Memory B cell (primary cell): ENCODE data around the gene HEPACAM.

Experiments used
- ATAC-seq: fragments of 150-1000 bp; cut with Tn5 transposase; 2 replicates; pipeline ENCODE4 v1.10.0; 2021; ENCODE audit warnings: low read depth, mild to moderate bottlenecking, moderate library complexity
- DNase-seq, 2 donors: peaks; one replicate each; pipeline ENCODE4 v3.0.0; 2022; ENCODE audit warnings: low spot score in 2 of 2
- H3K27ac Mint-ChIP-seq: one replicate; pipeline ENCODE4 v1.8.0; 2022; ENCODE audit warnings: mild to moderate bottlenecking, moderate library complexity, mixed read lengths
- H3K27me3 Mint-ChIP-seq: one replicate; pipeline ENCODE4 v1.8.0; 2022; ENCODE audit warnings: mixed read lengths
- H3K36me3 Mint-ChIP-seq: one replicate; pipeline ENCODE4 v1.8.0; 2022; ENCODE audit warnings: mild to moderate bottlenecking, mixed read lengths
- H3K4me1 Mint-ChIP-seq: one replicate; pipeline ENCODE4 v1.8.0; 2022; ENCODE audit warnings: mixed read lengths
- H3K4me3 Mint-ChIP-seq: one replicate; pipeline ENCODE4 v1.8.0; 2022; ENCODE audit warnings: mild to moderate bottlenecking, moderate library complexity, mixed read lengths
- H3K9me3 Mint-ChIP-seq: one replicate; pipeline ENCODE4 v1.8.0; 2022; ENCODE audit warnings: mixed read lengths

Gene HEPACAM

DNA sequence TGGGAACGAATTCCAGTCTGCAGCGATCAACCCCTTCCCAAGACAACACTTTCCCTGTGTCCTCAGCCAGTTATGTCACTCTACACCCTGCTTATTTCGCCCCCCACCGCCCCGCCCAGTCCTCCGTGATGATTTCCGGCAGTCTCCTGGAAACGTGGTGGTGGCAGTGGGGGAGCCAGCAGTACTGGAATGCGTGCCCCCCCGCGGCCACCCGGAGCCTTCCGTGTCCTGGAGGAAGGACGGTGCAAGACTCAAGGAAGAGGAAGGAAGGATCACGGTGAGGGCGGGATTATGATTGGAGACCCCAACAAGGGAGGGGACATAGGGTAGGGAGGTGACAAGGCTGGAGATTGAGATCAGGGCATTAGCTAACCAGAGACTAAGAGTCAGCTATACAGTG lies 66.5 kb downstream of the HEPACAM start:
- Mint-ChIP-seq H3K9me3 (no peaks in the 10 kb centered on the region), H3K4me1 (peaks cover 9% of the 10 kb centered on the region), H3K27me3 (peaks cover 62% of the 10 kb centered on the region), H3K4me3 (no peak overlapping the region), H3K27ac (no peak overlapping the region), H3K36me3 (no peaks in the 10 kb centered on the region)
- no peak for ATAC-seq
- DNase-seq: no peak
